Renal cortex interstitium (tissue), 15 donors: Measurements from ENCODE around the gene SLC22A24. TPM values are rescaled to one million over a fixed set of nuclear protein-coding genes. Genes with fewer than 3 reads are reported as not detected.
"Not testable (repeated sequence)": the region's sequence is repeated elsewhere in the genome, so short reads cannot be mapped to it uniquely, and the experiment has no call there.

ENCODE experiments used
- DNase-seq, 11 donors: peaks; one replicate each; pipeline ENCODE4 v3.0.0-alpha.2; 2013; ENCODE audit warnings: low read depth in 9 of 11, low spot score in 4 of 11; ENCODE audit errors: extremely low read depth in 1 of 11
- long read RNA-seq, 16 experiments: transcript quantifications; one replicate each; lab custom pipeline, GENCODE V29; 2026
- polyA plus RNA-seq, 3 donors: library from polyadenylated mRNA; unstranded; fragments of 120-200 nt; gene quantifications; one replicate each; pipeline ENCODE4 v1.2.1, GENCODE V29; 2013; ENCODE audit not compliant: insufficient read length in 3 of 3

Gene SLC22A24
- polyA plus RNA-seq, result under 1 TPM; 0.52 to 0.79 (median 0.76) TPM
- long read RNA-seq, donor 1, result 0 reads
- long read RNA-seq, donor 2, partial matches to known transcripts, result 0 of 1 reads
- long read RNA-seq, donor 2, other reads (novel, unspliced or antisense), result 0 of 1 reads
- long read RNA-seq, donor 3, result 0 reads
- long read RNA-seq, donor 4, result 0 reads
- long read RNA-seq, donor 5, result 0 reads
- long read RNA-seq, donor 6, result 0 reads
- long read RNA-seq, donor 7, result 0 reads
- long read RNA-seq, donor 8, partial matches to known transcripts, result 0 of 2 reads
- long read RNA-seq, donor 8, other reads (novel, unspliced or antisense), result 0 of 2 reads
- long read RNA-seq, donor 9, result 0 reads
- long read RNA-seq, donor 10, result 0 reads
- long read RNA-seq, donor 11, partial matches to known transcripts, result 0 of 1 reads
- long read RNA-seq, donor 11, other reads (novel, unspliced or antisense), result 0 of 1 reads
- long read RNA-seq, donor 12, result 0 reads
- long read RNA-seq, donor 13, result 0 reads
- long read RNA-seq, donor 14, result 0 reads
- long read RNA-seq, donor 15, result 0 reads
- long read RNA-seq, donor 16, result 0 reads

- DNase-seq, result no peak
These were observed at the start of gene SLC22A24 for GRCh38 chr11:63144121-63144520. SLC22A24 (minus strand) TSS chr11:63144221; CDS start chr11:63143779, 442 bp downstream.

- DNase-seq, result no peak
These were observed 36.5 kb upstream of the SLC22A24 start for GRCh38 chr11:63180536-63180935.

DNA sequence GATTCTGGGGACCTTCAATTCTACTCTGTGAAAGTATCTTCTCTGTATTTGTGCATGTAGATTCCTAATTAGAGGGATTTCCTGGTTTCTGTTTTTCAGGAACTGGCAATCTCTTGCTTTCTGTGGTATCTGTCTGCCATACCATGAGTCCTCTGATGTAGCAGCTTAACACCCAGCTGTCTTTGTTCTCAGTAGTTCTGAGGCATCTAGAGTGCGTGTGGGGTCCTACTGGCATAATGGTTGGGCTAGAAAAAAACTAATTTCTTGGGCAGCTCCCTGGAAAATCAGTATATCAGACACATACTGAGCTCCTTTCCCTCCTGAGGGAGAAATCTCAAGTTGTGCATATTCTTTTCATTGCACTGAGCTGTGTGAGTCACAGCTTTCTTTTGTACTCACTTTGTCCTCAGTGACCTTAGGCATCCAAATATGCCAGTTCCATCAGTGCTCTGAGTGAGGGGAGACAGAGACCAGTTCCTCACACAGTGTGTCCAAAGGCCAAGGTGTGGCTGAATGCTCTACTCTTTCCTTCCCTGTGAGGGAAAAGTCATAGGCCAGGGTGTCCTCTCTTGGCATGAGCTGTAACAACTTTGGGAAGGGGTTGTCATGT, 35.5 kb upstream of the SLC22A24 start:
- no peak for DNase-seq

DNA sequence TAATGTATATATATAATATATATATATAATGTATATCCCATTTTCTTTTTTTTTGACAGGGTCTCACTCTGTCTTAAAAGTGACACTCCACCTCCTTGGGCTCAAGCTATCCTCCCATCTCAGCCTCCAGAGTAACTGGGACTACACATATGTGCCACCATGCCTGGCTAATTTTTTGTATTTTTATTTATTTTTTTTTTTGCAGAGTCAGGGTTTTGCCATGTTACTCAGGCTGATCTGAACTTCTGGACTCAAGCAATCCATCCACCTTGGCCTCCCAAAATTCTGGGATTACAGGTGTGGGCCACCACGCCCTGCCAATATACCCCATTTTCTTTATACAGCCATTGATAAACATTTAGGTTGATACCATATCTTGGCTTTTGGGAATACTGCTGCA, 33.9 kb upstream of the SLC22A24 start:
- DNase-seq, result no peak

DNA sequence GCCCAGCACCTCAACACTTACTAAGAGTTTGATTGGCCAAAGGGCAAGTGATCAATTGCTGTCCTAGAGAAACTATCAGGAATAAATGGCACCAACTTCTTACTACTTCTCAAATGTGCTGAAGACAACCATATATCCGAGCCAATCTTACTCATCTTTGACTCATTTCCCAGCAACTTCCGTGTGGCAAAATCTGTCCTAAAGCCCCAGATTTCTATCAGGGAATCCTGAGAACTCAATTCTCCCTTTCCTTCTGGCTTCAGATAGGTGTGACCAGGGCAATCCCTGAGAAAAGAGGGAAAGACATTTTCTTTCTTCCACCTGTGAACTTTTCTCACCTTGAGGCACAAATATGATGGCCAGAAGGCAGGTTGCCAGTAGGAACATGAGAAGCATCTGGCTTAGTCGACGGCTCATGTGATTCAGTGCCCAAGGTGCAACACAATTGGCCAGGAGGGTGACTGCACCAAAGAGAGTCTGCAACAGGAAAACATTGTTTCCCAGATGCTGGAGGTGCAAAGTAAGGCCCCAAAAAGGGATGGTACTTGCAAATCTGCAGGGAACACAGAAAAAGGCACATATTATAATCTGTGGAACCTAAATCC, 21.8 kb upstream of the SLC22A24 start:
- no peak for DNase-seq

DNA sequence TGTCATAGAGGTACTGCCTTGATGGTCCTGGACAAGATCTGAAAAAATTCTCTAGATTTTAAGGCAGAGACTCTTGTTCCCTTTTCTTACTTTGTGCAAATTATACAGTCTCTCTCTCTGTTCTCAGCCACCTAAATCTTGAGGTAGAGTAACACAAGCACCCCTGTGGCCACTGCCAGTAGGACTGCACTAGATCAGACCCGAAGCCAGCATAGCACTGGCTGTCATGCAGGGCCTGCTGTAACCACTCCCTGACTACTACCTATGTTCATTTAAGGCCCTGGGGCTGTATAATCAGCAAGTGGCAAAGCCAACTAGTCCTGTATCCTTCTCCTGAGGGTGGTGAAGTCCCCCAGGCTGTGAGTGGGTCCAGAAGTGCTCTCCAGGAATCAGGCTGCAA, 11.8 kb upstream of the SLC22A24 start:
- DNase-seq, result no peak

- DNase-seq, result no peak
These were observed 2.6 kb upstream of the SLC22A24 start for GRCh38 chr11:63146581-63146980.

DNA sequence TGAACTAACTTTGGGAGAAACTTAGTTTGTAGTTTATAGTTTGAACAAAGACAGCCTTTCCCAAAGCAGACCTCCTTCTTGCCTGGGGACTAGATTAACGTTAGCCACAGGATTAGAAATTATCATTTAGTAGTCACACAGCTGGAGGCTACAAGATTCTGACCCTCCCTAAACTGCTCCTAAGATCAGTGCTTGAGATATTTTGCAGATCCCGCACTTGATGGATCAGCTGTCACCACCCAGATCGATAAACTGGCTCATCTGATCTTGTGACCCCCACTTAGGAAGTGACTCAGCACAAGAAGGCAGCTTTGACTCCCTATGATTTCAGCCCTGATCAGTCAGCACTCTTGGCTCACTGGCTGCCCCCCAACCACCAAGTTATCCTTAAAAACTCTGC, 1.6 kb downstream of the SLC22A24 start:
- DNase-seq, result no peak

- DNase-seq, result no peak
These were observed 10.8 kb downstream of the SLC22A24 start for GRCh38 chr11:63132985-63133775.

GRCh38 chr11:63099555-63099954, 44.5 kb downstream of the SLC22A24 start:
- no peak for DNase-seq

DNA sequence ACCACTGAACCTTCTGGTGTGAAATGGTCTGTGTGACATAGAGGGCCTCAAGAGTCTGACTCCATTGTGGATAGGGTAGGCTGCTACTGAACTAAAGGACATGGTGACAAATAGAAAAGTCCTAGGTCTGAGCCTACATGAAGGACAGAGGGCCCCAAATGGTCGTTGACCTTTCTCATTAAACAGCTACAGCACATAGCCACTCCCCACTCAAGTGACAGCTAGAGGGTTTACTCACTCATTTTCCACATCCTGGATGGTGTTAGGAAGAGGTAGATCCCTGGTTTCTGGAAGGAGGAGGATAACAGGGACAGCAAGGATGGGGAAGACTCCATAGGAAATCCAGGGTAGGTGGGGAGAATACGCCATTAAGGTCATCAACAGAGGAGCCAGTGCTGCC, 63.3 kb downstream of the SLC22A24 start:
- DNase-seq, result no peak

GRCh38 chr11:63046203-63046602, 97.8 kb downstream of the SLC22A24 start:
- DNase-seq, result not testable (repeated sequence)

DNA sequence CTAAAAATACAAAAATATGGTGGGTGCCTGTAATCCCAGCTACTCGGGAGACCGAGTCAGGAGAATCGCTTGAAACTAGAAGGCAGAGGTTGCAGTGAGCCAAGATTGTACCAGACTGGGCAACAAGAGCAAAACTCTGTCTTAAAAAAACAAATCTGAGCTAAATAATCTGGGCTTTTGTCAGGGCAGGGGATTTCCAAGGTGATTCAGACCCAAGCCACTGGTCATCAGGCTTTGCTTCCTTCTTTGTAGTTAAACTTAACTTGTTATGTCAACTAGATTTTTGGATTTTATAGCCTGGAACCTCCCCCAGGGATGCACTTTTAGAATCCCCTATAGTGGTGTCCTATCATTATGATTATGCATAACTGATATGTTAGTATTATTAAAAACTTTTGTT, 101.4 kb downstream of the SLC22A24 start:
- DNase-seq, result no peak

- DNase-seq, result no peak
These were observed 111.6 kb downstream of the SLC22A24 start for GRCh38 chr11:63032457-63032856.

Other genes with a start within 250 kb of the SLC22A24 start
- under 1 TPM in 2 of 3 donors, not detected in 1; 0.09 to 0.11 TPM for gene CHRM1, start 222.9 kb downstream of the SLC22A24 start, polyA plus RNA-seq
- 10 to 100 TPM; 19.7 to 36.9 (median 27.0) TPM for gene SLC22A6, start 159.3 kb downstream of the SLC22A24 start, polyA plus RNA-seq
- 10 to 100 TPM; 40.9 to 54.6 (median 53.9) TPM for gene SLC22A8, start 128.4 kb downstream of the SLC22A24 start, polyA plus RNA-seq
- gene SLC22A25, start 99.4 kb upstream of the SLC22A24 start, polyA plus RNA-seq, result not detected
- not detected for gene SLC22A9, start 225.6 kb upstream of the SLC22A24 start, polyA plus RNA-seq